NCI-H128 (cell line): ENCODE data around the gene CDC27.
A peak's percentile ranks its signal among the peaks of the same experiment; 100 is the strongest.
"Not testable (repeated sequence)": the region's sequence is repeated elsewhere in the genome, so short reads cannot be mapped to it uniquely, and the experiment has no call there.

Experiments used
- DNase-seq: peaks from one replicate; lab custom pipeline; 2025; ENCODE audit not compliant: unreplicated experiment; lab: John Stamatoyannopoulos, UW

The CDC27 gene

GRCh38 chr17:47220531-47220999, 31.5 kb upstream of the CDC27 start:
- DNase-seq: no peak

DNA sequence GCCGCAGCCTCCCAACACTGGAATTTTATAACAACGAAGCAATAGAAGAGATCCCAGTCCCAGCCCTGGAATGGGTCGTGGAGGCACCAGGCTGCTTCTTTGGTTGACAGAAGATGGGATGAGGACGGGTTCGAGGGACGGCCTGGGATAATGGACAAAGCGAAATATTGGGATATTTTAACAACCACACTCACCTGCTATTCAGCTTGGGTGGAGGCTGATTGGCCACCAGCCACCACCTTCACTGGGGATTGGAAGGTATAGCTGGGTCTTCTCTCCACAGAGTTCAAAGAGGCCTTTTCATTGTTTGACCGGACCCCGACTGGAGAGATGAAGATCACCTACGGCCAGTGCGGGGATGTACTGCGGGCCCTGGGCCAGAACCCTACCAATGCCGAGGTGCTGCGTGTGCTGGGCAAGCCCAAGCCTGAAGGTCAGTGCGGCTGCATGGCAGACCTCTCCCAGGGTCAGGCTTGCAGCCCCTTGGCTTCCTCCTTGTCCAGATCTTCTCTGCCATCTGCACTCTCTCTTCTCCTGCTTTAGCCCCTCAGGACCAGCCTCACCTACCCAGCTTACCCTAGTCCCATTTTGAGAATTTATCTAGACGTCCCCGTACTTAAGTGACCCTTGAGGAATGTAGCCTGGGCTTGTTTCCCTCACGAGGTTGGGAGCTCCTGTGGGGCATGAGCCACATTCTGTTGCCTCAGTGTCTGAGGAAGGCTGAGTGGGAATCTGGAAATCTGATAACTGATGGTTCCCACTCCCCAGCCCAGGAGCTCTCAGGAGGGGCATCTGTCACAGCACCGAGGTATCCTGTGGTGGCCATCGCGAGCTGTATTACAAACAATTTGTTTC, 30.8 kb upstream of the CDC27 start:
- DNase-seq: no peak

DNA sequence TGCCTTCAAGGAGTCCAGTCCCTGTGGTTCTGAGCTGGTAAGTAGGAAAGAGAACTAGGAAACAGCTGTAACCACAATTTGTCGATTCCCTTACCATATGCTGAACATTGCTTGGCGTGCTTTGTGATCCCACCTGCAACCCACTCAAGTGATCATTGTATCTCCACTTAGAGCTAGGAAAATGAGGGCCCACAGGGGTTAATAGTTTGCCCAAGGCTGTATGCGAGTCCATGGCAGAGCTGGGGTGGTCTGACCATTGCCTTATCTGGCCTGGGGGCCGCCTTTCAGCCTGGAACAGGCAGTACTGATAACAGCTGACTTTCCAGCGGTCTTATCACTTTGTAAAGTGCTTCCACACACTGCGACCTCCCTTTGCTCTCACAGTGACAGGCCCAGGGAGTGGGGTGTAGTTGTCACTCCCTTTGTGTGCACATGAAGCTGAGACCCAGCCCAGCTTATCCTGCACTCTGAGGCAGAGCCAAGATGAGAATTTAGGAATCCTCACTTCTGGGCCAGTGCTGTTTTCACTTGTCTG, 29.9 kb upstream of the CDC27 start:
- no peak for DNase-seq

DNA sequence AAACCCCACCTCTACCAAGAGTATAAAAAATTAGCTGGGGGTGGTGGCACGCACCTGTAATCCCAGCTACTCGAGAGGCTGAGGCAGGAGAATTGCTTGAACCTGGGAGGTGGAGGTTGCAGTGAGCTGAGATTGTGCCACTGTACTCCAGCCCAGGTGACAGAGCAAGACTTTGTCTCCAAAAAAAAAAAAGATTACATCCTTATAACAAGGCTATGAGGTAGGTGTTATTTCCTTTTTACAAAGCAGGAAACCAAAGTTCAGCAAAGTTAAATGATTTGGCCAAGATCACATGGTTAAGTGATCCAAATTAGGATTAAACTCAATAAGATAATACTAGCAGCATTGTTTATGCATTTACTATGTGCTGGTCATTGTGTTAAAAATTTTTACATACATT, 28.2 kb upstream of the CDC27 start:
- not testable (repeated sequence) for DNase-seq

DNA sequence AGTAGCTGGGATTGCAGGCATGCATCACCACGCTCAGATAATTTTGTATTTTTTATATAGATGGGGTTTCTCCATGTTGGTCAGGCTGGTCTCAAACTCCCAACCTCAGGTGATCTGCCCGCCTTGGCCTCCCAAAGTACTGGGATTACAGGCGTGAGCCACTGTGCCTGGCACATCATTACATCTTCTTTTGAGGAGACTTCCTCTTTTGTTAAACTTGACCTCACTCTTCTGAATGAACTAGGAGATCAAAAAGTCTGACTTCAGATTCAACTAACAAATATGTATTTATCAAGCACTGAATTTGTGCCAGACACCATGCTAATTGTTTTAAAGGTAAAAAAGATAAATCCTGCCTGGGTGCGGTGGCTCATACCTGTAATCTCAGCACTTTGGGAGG, 27.7 kb upstream of the CDC27 start:
- DNase-seq: not testable (repeated sequence)

DNA sequence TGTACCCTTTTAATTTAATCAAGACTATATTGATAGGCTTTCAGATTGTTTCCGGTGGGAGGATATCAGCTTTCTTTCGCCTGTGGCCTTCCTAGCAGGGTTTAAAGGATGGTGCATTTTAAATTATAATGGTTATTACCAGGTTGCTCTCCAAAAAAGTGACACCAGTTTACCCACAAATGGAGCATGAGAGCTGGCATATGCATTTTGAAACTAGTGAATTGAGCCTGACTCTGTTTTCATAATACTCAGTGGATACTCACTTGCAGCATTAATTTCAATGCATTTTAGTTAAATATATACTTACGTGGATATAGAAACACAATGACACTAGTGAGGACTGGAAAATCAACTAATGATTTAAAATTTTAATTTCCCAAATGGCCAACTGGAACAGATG, 25.8 kb upstream of the CDC27 start:
- DNase-seq: no peak

DNA sequence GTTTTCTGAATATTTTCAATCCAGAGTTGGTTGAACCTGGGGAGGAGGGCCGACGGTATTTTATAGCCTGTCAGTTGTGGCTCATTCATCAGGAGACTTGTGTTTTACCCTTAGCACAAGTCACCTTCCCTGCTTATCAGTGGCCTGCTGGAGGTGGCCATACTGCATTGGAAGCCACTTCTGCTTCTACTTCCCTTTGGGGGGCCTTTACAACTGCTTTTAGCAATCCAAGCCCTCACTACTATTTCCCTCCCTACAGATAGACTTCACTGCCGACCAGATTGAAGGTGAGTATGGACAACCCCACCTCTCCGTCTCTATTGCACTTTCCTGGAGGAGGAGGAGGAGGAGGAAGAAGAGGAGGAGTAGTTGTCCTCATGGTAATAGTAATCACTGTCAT, 24.4 kb upstream of the CDC27 start:
- no peak for DNase-seq

GRCh38 chr17:47212458-47212857, 23.4 kb upstream of the CDC27 start:
- no peak for DNase-seq

DNA sequence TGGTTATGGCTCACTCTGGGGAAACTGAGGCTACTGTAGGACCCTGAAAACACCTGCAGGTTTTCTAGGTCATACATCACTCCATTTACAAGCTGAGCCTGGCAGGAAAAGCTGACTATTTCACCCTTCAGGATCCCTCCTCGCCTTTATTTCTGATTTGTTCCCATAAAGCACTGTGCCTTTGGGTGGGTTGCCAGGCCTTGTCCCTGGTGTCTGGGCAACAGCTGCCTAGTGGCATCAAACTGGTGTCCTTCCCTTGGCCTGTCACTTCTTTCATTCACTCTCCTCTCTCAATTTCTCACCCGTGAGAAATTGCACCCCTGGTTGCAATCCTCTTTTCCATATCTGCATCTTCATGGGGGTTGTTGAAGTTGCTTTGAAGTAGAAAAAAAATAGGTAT, 21.7 kb upstream of the CDC27 start:
- no peak for DNase-seq

DNA sequence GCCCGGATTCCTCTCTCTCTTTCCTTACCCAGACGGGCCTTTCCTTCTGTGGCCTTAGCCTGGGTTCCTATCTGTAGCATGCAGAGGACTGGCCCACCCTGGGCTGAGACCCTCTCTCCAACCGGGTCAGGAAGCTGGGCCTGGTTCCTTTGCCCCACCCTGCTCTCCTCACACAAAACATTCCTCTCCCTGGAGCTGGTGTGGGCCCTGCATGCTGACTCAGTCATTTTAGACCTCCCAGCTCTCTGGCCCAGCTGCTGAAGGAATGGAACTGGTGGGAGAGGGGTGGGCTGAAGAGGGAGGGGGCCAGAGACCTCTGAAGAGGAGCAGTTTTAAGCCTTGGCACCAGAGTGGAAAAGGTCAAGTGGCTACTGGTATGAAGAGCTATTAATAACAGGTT, 21.0 kb upstream of the CDC27 start:
- DNase-seq: no peak

GRCh38 chr17:47209499-47209898, 20.4 kb upstream of the CDC27 start:
- DNase-seq: no peak

- no peak for DNase-seq
Measured at GRCh38 chr17:47208744-47209488, 19.8 kb upstream of the CDC27 start, which contains the start of gene MYL4. TSS of gene MYL4 (plus strand) at chr17:47209348. CDS start at chr17:47209423, 75 bp downstream.

- DNase-seq: no peak
Measured at GRCh38 chr17:47207143-47208067, 18.3 kb upstream of the CDC27 start.

GRCh38 chr17:47205419-47205963, 16.4 kb upstream of the CDC27 start:
- DNase-seq: peak; percentile 14

- no peak for DNase-seq
Measured at GRCh38 chr17:47204722-47205418, 15.8 kb upstream of the CDC27 start.

DNA sequence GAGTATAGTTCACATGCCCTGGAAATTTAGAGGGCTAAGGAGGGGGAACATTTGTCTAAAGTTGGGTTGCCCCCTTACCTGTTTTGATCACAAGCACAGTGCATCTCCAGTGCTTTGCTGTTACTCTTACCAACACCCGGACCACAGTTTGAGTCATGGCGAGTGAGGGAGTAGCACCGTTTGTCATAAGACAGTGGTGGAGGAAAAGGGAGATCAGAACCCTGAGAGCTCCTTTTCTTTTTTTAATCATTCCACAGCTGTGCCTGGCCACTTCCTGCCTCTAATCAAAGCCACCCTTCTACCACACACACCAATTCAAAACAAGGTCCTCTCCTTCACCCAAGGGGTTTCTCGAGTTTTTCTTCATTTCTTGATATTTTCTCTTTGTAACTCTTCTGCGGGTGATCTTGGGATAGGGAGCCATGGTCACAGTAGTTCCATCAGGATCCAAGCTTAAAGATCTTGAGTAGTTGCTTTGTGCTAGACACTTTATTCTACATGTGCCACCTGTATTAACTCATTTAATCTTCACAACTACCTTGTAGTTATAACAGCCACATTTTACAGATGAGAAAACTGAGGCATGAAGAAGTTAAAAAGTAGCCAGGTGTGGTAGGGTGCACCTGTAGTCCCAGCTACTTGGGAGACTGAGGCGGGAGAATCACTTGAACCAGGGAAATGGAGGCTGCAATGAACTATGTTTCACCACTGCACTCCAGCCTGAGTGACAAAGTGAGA, 15.1 kb upstream of the CDC27 start:
- DNase-seq: no peak

- no peak for DNase-seq
Measured at GRCh38 chr17:47201166-47201565, 12.1 kb upstream of the CDC27 start.

- DNase-seq: no peak
Measured at GRCh38 chr17:47200325-47200664, 11.2 kb upstream of the CDC27 start.

DNA sequence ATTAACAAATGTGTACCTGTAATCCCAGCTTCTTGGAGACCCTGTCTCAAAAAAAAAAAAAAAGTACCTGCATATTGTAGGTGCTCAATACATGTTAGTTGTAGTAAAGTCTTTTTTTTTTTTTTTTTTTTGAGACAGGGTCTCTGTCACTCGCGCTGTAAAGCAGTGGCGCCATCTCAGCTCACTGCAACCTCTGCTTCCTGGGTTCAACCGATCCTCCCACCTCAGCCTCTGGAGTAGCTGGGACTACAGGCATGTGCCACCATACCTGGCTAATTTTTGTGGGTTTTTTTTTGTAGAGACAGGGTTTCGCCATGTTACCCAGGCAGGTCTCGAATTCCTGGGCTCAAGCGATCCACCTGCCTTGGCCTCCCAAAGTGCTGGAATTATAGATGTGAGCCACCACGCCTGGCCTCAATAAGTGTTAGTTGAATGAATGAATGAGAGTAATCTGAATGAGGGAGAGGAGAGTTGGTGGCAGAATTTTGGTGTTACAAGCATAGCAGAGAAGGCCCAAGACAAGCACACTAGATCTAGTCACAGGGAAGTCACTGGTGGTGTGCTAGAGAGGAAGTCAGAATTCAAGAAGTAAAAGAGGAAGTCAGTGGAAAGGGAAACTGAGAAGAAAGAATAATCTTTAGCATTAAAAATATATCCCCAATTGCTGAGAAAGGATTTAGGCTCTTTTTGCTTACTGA, 10.7 kb upstream of the CDC27 start:
- no peak for DNase-seq
